ENCODE results near the gene NUDT22.
"Not testable (repeated sequence)": the region's sequence is repeated elsewhere in the genome, so short reads cannot be mapped to it uniquely, and the experiment has no call there.

The NUDT22 gene

DNA sequence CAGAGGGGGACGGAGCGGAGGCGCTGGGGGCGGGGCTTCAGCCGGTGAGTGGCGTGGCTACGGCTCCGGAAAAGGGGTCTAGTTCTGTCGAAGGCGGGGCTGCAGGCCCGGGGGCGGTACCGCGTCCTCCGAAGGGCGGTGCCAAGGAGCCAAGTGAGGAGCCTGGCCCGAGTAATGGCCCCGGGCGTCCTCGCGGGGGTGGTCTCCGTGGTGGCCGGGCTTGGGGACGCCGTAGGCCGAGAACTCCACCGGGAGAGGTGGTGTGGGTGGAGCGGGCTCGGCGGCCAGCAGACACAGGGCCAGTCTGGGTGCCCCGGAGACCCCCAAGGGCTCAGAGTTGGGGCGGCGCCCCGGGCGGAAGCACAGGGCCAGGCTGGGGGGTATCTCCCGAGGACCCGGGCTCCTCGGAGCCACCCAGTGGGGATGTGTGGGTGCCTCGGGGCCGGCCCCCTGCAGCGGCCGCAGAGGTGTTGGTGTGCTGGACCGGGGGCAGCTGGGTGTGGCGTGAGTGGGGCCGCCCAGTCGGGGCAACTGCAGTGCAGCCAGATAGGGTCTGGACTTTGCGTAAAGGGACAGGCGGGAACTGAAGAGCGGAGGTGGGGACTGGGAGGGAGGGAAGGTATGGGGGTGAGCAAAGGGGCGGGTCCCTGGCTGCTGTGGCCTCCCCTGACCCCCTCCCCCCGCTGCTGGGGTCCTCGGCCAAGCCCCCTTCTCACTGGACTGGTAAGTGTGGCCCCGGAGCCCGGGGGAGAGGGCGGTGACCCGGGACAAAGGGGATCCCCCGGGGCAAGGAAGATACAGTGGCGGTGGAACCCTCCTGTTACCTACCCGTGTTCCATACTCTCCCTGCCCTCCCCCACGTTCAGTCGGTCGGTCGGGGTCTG is 15.7 kb downstream of the NUDT22 start:
- FAIRE-seq, result peak; percentile 72
- DNase-seq (ENCODE audit: low spot score), result peak; percentile 95

DNA sequence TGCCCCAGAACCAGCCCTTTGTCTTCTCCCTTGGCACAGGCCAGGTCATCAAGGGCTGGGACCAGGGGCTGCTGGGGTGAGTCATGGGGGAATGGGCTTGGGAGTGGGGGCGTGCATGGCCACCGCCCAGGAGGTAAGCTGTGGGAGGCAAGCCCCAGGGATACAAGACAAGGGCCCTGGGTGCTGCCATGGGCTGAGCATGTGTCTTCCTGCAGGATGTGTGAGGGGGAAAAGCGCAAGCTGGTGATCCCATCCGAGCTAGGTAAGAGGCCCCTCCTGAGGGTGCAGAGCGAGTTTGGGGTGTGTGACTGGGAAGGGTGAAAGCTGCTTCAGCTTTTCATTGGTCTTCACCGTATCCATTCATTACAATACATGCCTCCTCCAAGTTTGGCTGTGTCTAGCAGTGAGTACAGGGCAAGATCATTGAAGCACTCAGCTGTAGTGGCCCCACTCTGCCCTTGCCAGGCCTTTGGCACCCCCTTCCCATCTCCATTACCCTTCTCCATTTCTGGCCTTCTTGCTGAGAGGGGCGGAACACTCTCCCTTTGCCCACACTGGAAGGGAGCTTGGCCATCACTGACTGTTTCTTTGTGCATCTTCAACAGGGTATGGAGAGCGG is 17.3 kb downstream of the NUDT22 start:
- FAIRE-seq, result no peak
- no peak for DNase-seq (ENCODE audit: low spot score)

DNA sequence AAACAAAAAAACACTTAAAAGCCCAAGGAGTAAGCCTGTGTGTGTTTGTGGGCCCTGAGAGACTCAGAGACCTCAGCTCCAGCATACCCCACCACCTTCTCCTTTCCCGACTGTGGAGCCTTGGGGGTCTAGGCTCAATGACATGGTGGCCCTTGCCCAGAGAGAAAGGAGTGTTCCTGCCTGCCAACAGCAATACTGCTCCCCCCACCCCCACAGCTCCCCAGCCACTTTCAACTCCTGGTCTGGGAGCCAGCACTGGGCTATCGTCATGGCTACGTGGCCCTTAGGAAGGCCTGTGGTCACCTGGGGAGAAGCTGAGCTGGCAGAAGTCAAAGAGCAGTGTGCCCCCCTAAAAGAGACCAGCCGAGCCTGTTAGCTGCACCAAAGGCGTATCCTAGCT is 18.0 kb downstream of the NUDT22 start:
- FAIRE-seq (no peak), DNase-seq (ENCODE audit: low spot score) (no peak)

DNA sequence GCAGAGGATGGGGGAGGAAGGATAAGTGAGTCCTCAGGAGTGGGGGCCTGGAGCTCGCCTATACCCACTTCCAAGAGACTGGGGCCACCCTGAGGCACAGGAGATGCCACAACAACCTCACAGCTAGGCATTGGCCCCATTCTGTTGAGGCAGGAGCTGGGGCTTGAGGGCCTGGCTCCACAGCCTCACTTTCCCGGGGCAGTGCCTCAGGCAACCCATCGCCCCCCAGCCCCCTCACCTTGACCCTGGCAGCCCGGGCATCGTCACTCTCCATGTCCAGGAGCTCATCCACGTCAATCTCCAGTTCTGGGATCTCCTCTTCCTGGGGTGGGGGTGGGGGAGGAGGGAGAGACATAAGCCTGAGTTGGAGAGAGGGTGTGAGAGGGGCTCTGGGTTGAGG is 18.9 kb downstream of the NUDT22 start:
- DNase-seq (ENCODE audit: low spot score), result no peak
- no peak for FAIRE-seq

DNA sequence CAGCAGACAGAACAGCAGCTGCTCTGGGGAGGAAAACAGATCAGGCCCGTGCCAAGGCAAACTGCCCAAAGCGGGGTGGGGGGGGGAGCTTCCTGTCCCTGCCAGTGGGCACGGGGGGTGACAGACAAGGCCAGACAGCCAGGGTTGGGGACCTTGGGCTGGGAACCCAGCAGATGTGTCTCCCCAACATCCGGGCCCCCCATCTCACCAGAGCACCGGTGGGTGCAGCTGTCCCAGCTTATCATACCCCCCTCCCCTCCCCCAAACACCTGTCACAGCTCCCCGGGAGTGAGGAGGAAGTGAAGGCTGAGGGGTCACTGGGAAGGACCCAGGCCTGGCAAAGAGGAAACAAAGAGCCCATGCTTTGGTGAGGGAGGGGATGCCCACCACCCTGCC is 19.3 kb downstream of the NUDT22 start:
- DNase-seq (ENCODE audit: low spot score), result no peak

DNA sequence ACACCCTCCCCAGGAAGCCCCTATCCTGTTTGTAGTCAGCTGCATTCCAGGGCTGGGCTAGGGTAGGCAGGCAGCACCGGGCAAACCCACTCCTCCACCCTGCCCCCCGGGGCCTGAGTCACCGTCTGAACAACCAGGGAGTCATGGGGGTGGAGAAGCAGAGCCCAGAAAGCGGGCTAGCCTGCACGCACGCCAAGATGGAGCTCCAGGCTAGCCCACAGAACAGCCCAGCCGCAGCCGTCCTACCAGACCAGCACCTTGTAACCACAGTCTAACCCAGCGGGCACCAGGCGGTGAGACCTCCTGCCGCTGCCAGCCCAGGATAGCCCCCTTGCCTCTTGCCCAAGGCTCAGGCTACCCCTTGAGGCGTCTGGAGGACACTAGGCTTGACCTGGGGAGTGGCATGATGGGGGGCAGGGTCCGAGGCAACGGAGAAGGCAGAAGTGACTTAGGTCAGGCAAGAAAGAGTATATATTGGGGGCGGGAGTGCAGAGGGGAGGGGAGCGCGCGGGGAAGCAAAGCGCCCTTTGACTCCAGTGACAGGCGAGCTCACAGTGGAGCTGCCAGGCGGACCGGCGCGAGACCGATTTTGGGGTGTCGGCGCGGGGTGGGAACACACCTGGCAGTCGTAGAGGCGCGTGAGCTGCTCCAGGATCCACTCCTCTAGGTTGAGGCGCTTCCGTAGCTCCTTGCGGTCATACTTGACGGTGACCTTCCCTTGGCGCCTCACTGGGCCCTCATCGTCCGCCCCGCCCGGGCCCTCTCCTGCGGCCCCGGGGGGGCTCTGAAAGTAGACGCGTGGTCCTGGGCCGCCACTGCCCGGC is 19.9 kb downstream of the NUDT22 start:
- FAIRE-seq (no peak), DNase-seq (ENCODE audit: low spot score) (peak; percentile 89)

More for the DNA sequence above, 19.3 kb downstream of the NUDT22 start:
- FAIRE-seq, result no peak

DNA sequence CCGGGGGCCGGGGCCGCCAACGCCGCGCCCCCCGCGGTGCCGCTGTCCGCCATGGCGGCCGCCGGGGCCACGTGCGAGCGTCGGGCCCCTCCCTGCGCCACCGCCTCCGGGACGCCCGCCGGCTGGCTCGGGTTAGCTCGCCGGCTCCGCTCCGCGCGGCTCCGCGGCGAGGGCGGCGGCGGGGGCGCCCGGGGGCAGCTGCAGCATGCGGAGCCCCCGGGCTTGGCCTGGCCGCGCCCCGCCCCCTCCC is 20.5 kb downstream of the NUDT22 start:
- DNase-seq (ENCODE audit: low spot score); FAIRE-seq: not testable (repeated sequence)

DNA sequence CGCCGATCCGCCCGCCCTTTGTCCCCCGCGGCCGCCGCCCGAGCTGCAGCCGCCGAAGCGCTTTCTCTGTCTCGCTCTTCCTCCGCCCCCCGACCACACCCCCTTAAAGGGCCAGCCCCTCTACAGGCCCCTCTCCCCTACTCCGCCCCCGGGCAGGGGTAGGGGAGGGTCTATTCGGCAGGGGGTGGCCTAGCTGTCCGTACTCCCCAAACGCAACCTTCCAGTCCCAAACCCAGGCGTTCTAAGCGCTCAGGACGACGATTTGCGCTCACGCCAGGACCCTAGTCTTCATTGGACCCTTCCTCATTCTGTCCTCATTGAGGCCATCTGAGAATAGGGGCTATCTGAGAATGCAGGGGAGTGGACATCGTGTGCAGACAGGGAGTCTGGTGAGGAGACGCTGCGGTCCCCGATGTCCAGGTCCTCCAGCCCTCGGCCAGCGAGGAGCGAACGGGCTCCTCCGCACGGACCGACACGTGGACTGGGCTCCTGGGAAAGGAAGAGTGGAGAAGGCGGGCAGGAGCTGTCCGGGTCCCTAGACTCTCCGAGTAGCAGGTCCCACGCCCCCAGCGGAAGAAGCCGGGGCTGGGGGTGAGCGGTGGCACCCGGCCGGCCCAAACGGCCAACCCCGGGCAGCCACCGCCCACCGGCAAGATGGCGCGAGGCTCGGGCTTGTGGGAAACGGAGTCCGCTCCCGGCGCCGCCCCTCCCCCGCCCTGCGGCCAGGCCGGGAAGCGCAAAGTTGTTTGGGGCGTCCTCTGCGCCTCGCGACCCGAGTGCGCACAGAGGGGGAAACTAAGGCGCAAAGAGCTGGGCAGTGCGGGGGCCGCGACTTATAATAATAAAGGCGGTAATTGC is 21.0 kb downstream of the NUDT22 start, which contains the start of gene PPP1R14B:
Gene PPP1R14B (minus strand): TSS at position 73 of the 858 bp plus-strand sequence. CDS start 270 bp downstream, outside the sequence.
- no peak for FAIRE-seq
- peak; percentile 56 for DNase-seq (ENCODE audit: low spot score)

DNA sequence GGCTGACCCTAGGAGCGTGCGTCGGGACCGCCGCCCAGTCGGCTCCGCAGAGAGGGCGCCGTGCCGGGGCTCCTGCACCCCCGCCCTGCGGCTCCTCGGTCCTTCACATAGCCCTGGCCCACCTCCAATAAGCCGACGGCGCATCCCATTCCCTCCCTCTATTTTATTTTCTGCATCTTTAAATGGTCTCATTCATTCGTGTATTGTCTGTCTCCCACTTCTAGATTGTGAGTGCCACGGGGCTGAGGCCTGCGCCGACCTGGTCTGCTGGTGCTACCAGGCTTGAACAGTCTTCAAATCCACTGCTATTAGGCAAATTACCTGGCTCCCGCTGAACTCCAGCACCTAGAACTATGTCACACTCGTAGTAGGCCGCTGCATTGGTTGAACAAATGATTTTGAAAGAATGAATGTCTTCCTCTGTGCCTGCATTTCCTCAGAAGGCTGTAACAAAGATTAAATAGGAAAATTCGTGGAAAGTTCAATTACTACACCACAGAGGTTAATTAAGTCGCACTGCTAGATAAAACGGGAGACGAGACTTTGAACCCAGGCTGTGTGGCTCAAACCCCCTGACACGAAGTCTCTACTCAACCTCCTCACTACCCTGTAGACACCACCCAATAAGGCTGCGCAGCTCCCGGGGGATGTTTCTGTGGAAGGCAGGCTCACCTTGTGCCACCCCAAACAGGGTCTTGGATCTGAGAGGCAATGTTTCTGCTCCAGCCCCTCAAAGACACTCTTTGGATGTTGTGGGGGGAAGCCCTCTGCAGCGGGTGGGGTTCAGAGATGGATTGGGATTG is 21.9 kb downstream of the NUDT22 start:
- FAIRE-seq, result no peak

DNA sequence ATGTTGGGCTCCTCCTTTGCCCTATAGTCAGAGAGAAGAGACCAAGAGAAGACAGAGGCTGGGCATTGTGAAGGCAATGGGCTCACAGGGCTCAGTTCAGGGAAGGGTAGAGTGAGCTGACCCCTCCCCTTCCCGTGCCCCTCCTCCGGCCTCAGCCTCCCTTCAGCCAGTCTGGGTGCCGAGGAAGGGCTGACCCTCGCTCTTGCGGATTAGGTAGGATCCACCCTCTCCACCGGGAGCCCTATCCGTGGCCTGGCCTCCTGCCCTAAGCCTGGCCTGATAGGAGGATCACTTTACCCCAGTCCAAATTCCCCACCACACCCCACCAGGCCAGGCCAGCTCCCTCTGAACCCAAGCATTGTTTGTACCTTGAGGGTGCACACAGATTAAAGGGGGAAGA is 22.5 kb downstream of the NUDT22 start:
- no peak for DNase-seq (ENCODE audit: low spot score)
- no peak for FAIRE-seq

More for the DNA sequence above, 21.9 kb downstream of the NUDT22 start:
- no peak for DNase-seq (ENCODE audit: low spot score)

DNA sequence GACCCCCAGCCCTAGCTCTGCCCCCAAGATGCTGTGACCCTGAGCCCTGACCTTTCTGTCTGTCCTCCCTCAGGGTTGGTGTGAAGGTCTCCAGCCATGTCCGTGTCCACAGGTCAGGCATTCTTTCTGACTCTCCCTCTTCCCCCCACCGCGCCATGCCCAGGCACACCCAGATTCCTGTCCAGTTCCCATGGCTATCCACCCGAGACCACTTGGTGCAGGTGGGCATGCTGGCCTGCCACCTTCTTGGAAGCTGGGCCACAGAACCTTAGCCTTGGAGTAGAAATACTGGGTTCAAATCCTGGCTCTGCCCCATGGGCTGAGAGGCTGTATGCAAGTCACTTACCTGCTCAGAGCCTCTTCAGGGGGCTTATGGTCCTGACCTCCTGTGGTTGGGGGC is 23.0 kb downstream of the NUDT22 start:
- FAIRE-seq, result no peak

DNA sequence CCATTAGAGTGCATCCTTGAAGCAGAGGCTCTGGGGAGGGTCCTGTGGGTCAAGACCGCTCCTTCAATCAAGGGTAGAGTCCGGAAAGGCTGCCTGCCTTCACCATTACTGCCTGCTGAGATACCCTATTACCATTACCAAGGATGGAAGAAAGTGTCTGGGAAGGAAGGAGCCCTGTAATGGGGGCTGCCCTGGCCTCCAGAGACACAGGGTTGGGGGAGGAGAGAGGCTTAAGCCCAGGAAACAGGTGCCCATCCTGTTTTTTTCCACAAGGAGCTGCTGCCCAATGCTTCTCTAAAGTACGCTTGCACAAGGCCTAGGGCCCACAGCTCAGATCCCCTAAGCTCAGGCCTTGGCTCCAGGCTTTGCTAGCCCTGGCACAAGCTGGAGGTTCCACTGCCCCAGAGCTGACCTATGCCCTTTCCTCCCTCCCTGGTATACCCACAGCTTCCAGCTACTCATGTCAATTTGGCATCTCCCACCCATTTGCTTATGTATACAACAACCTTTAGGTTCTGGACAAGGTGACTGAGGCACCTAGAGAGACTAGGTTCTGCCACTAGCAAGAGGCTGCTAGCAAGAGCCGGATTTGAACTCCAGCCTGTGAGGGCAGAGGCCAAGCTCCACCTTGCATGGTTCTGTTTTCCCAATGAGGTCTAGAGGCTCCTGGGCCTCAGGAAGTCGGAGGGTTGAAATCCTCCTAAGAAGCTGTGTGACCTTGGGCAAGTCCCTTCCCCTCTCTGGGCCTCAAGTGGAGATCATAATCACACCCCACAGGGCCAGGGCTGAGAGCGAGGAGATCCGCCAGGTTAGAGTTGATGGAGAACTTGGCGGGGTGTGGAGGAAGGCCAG is 23.7 kb downstream of the NUDT22 start:
- no peak for FAIRE-seq
- DNase-seq (ENCODE audit: low spot score), result no peak

More for the DNA sequence above, 23.0 kb downstream of the NUDT22 start:
- no peak for DNase-seq (ENCODE audit: low spot score)

DNA sequence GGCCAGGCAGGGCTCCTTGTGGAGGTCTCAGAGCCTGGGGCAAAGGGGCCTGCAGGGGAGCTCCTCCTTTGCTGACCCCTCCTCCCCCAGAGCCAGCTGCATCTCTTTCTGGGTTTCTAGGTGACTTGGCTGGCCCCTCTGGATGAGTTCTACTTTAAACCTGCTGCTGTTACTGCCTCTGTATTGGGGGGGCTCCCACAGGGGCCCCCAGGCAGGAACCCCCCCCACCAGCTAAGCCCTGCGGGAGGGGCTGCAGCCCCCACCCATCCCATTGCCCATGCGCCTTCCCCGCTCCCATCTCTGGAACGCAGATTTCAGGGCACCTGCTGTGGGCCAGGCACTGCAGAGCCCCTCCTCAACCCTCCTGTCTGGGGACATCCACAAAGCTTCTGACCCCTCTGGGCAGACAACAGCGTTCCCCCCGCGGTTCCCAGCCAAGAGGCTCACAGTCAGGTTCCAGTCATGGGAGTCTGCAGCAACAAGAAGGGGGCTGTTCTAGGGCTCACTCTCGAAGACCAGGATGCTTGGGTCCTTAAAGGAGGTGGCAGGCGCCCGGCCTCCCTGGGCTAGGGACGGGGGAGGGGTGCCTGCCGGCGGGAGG is 24.4 kb downstream of the NUDT22 start:
- no peak for DNase-seq (ENCODE audit: low spot score)
- FAIRE-seq, result no peak

DNA sequence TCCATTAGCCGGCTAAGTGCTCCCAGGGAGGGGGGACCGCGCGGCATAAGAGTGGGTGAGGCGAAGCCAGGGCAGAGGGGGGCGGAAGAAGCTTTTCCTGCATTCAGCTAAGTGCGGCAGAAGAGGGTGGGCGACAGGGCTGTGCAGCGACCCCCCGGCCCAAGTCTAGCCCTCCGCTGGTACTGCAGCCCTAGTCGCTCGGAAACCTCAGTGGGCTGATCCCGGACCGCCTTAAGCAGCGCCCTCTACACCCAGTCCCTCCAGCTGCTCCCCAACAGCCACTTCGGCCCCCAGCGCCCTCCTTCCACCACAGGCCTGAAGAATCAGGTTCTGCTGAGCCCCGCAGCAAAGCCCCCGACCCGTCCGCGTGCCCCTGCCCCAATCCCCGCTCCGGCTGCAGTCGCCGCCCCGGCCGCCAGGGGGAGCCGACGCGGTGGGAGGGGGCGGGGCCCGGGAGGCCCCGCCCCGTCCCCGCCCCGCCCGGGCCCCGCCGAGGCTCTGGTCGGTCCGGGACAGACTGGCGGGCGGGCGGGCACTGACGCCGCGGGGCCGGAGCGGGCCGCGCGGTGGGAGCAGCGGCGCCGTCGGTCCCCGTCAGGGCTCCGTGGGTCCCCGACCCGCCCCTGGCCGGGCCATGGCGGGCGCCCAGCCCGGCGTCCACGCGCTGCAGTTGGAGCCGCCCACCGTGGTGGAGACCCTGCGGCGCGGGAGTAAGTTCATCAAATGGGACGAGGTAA is 25.1 kb downstream of the NUDT22 start, which contains the start of gene PLCB3:
Gene PLCB3 (plus strand): TSS at position 515 of the 737 bp plus-strand sequence. CDS start 120 bp downstream, at position 635.
- DNase-seq (ENCODE audit: low spot score) (no peak), FAIRE-seq (no peak)

DNA sequence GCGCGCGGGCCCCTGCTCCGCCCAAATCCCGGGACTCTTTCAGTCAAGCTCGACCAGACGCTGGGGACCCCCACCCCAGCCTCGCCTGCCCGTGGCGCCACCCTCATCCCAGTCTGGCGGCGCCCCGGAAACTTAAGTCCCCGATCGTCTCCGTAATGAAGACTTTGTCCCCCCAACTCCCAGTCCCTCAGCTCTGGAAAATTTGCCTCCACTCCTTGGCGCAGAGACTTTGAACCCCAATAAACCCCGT is 25.6 kb downstream of the NUDT22 start:
- FAIRE-seq (no peak), DNase-seq (ENCODE audit: low spot score) (no peak)

DNA sequence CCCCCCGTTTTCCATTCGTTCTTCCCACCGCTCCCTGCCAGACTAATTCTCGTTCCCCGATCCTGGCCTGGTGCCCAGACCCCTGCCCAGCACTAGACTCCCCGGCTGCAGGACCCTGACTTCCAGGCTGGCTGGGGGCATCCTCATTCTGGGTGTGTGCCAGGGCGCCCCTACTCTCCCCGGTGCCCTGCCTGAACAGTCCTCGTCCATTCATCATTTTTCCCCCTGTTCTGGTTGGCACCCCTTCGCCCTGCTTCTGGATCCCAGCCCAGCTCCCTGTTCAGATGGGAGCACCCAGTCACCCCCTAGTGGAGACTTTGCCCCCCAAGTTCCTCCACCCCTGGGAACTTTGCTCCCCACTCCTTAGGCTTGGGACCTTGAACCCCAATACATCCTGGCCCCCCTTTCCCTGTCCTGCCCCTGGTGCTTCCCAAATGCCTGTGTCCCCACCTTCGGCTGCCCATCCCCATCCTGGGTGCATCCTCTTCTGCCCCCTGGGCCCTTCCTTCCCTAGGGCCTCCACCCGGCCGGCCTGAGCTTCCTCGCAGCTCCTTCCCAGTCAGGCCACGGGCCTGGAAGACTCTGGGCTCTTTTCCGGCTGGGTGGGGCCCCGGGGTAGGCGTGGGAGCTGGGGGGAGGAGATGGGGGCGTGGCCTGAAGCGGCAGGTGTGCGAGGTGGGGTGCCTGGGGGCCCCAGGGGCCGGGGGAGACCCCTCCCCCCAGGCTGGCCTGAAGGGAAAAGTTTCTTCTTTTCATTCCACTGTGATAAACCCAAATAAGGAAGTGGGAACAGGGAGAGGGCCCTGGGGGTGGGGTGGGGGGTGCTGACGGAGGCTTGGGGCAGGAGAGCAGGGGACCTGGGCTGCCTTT is 26.2 kb downstream of the NUDT22 start:
- no peak for FAIRE-seq

DNA sequence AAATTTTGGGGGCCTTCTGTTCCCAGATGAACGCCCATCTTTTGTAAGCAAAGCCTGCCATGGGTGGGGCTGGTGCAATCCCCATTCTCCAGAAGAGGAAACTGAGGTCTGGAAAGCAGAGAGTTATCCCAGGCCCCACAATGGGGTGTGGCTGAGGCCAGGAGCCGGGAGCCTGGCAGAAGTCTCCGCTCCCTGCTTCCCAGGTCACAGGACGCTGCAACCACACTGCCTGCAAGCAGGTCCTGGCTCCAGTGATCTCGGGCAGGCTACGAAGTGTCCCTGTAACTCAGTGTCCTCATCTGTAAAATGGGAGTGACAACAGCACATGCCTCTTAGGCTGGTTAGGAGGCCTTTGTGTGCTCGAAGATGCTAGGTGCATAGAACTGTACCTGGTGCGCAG is 27.0 kb downstream of the NUDT22 start:
- no peak for DNase-seq (ENCODE audit: low spot score)
- no peak for FAIRE-seq

More for the DNA sequence above, 26.2 kb downstream of the NUDT22 start:
- peak; percentile 19 for DNase-seq (ENCODE audit: low spot score)
